ENCODE measurements around the gene MLH1. TPM values are rescaled to one million over a fixed set of nuclear protein-coding genes. Genes with fewer than 3 reads are reported as not detected.

MLH1 gene
- total RNA-seq, 1 experiment from 2014 or later: 51.0 TPM

DNA sequence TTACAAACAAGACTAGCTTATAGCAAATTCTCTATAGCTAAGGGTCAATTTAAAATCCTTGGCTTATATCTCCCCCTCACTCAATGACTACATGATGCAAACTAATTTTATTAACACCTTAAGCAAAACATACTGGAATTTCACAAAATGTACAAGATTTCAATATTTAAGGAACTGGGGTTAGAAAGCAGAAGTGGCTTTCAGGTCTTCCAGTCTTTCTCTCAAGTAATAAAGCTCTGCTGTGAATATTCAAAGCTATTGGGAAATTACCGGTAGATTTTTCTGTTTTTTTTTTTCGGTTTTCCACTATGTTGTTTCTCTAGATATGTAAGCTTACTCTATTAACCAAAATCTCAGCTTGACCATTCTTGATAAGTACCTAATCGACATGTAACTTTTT is 4.3 kb upstream of the MLH1 start:
- CTCF ChIA-PET: no interaction called here
- TF ChIP-seq, protein P1, sequence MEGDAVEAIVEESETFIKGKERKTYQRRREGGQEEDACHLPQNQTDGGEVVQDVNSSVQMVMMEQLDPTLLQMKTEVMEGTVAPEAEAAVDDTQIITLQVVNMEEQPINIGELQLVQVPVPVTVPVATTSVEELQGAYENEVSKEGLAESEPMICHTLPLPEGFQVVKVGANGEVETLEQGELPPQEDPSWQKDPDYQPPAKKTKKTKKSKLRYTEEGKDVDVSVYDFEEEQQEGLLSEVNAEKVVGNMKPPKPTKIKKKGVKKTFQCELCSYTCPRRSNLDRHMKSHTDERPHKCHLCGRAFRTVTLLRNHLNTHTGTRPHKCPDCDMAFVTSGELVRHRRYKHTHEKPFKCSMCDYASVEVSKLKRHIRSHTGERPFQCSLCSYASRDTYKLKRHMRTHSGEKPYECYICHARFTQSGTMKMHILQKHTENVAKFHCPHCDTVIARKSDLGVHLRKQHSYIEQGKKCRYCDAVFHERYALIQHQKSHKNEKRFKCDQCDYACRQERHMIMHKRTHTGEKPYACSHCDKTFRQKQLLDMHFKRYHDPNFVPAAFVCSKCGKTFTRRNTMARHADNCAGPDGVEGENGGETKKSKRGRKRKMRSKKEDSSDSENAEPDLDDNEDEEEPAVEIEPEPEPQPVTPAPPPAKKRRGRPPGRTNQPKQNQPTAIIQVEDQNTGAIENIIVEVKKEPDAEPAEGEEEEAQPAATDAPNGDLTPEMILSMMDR (IDR thresholded peaks at IDR 0.05; ENCODE audit: insufficient read depth in 1 of 2, low read depth in 1 of 2, low read length in 1 of 2, severe bottlenecking in 1 of 2, unreplicated experiment in 1 of 2): no peak
- no peak overlapping the region for H3K4me3 Mint-ChIP-seq (ENCODE audit: unreplicated experiment)
- H3K9me3 Mint-ChIP-seq (ENCODE audit: unreplicated experiment): no peaks in the 10 kb centered on the region
- Histone ChIP-seq H3K36me3 (ENCODE audit: control insufficient read depth, insufficient read depth, low read length) (no peaks in the 10 kb centered on the region), H3K27me3 (replicated peaks; ENCODE audit: control insufficient read depth, insufficient read depth, low read length) (no peaks in the 10 kb centered on the region), H3K4me3 (ENCODE audit: low read depth, low read length) (no peak overlapping the region), H3K4me1 (no peaks in the 10 kb centered on the region), H3K9me3 (no peaks in the 10 kb centered on the region)
- POLR2A ChIA-PET: interaction anchor here (0.6 kb wide), 1 partner anchor 131 kb away, joined by 3 read pairs; no protein-coding TSS in a partner anchor
- peaks cover 44% of the 10 kb centered on the region for H3K36me3 Mint-ChIP-seq (ENCODE audit: insufficient read depth, unreplicated experiment)
- no TSS peak for BruUV-seq (replicated peaks)
- no peaks in the 10 kb centered on the region for H3K27me3 Mint-ChIP-seq (ENCODE audit: insufficient read depth, unreplicated experiment)
- no peak for DNase-seq
- H3K27ac Mint-ChIP-seq (ENCODE audit: unreplicated experiment): no peak overlapping the region
- peaks cover 8% of the 10 kb centered on the region for H3K4me1 Mint-ChIP-seq (ENCODE audit: low read depth, unreplicated experiment)
- intact Hi-C loops (cut with micrococcal nuclease; ENCODE audit: unreplicated experiment): no loop called here

GRCh38 chr3:36989568-36989967 is 3.8 kb upstream of the MLH1 start:
- H3K4me1 Mint-ChIP-seq (ENCODE audit: low read depth, unreplicated experiment): peaks cover 8% of the 10 kb centered on the region
- Histone ChIP-seq H3K9me3 (no peaks in the 10 kb centered on the region), H3K4me1 (no peaks in the 10 kb centered on the region), H3K36me3 (ENCODE audit: control insufficient read depth, insufficient read depth, low read length) (no peaks in the 10 kb centered on the region), H3K4me3 (ENCODE audit: low read depth, low read length) (no peak overlapping the region), H3K27me3 (replicated peaks; ENCODE audit: control insufficient read depth, insufficient read depth, low read length) (no peaks in the 10 kb centered on the region)
- POLR2A ChIA-PET: interaction anchor here (0.6 kb wide), 1 partner anchor 131 kb away, joined by 3 read pairs; no protein-coding TSS in a partner anchor
- H3K27ac Mint-ChIP-seq (ENCODE audit: unreplicated experiment): no peak overlapping the region
- H3K9me3 Mint-ChIP-seq (ENCODE audit: unreplicated experiment): no peaks in the 10 kb centered on the region
- DNase-seq: no peak
- CTCF ChIA-PET: no interaction called here
- intact Hi-C loops (cut with micrococcal nuclease; ENCODE audit: unreplicated experiment): no loop called here
- TF ChIP-seq, protein P1 (IDR thresholded peaks at IDR 0.05; ENCODE audit: insufficient read depth in 1 of 2, low read depth in 1 of 2, low read length in 1 of 2, severe bottlenecking in 1 of 2, unreplicated experiment in 1 of 2): no peak
- no peak overlapping the region for H3K4me3 Mint-ChIP-seq (ENCODE audit: unreplicated experiment)
- BruUV-seq (replicated peaks): no TSS peak
- peaks cover 43% of the 10 kb centered on the region for H3K36me3 Mint-ChIP-seq (ENCODE audit: insufficient read depth, unreplicated experiment)
- H3K27me3 Mint-ChIP-seq (ENCODE audit: insufficient read depth, unreplicated experiment): no peaks in the 10 kb centered on the region

DNA sequence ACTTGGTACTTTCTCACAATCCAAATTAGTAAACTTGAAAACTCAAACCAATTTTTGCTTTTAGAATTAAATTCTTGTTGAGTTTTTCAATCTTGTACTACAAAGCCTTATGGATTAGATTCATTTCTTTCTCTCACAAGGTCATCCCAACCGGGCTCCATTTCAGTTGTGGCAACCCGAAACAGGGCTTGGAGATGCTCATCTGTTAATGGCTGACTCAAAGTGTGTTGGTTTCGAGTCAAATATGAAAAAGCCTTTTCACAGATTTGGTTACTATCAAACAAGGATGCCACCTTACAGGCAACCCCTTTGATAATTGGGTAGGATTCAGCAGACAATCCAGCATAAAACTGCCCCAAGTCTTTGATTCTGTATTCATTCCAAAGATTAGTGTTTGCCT is 2.2 kb upstream of the MLH1 start:
- Mint-ChIP-seq H3K27me3 (ENCODE audit: insufficient read depth, unreplicated experiment) (no peaks in the 10 kb centered on the region), H3K27ac (ENCODE audit: unreplicated experiment) (no peak overlapping the region), H3K36me3 (ENCODE audit: insufficient read depth, unreplicated experiment) (peaks cover 36% of the 10 kb centered on the region), H3K4me3 (ENCODE audit: unreplicated experiment) (no peak overlapping the region), H3K4me1 (ENCODE audit: low read depth, unreplicated experiment) (peaks cover 8% of the 10 kb centered on the region), H3K9me3 (ENCODE audit: unreplicated experiment) (no peaks in the 10 kb centered on the region)
- ChIA-PET POLR2A (no interaction called here), CTCF (no interaction called here)
- TF ChIP-seq, protein P1 (IDR thresholded peaks at IDR 0.05; ENCODE audit: insufficient read depth in 1 of 2, low read depth in 1 of 2, low read length in 1 of 2, severe bottlenecking in 1 of 2, unreplicated experiment in 1 of 2): no peak
- BruUV-seq (replicated peaks): no TSS peak
- H3K4me3 ChIP-seq (ENCODE audit: low read depth, low read length): peak overlapping the region; percentile 81
- no peaks in the 10 kb centered on the region for H3K27me3 ChIP-seq (replicated peaks; ENCODE audit: control insufficient read depth, insufficient read depth, low read length)
- no peaks in the 10 kb centered on the region for H3K9me3 ChIP-seq
- H3K4me1 ChIP-seq: no peaks in the 10 kb centered on the region
- no peak for DNase-seq
- intact Hi-C loops (cut with micrococcal nuclease; ENCODE audit: unreplicated experiment): no loop called here
- no peaks in the 10 kb centered on the region for H3K36me3 ChIP-seq (ENCODE audit: control insufficient read depth, insufficient read depth, low read length)

Data from Caco-2 (cell line).